NCI-H2227 (cell line): ENCODE results near the gene CISTR.
A peak's percentile ranks its signal among the peaks of the same experiment; 100 is the strongest.

Source experiments
- DNase-seq: peaks from one replicate; lab custom pipeline; 2025; ENCODE audit not compliant: unreplicated experiment; lab: John Stamatoyannopoulos, UW

The CISTR gene

DNA sequence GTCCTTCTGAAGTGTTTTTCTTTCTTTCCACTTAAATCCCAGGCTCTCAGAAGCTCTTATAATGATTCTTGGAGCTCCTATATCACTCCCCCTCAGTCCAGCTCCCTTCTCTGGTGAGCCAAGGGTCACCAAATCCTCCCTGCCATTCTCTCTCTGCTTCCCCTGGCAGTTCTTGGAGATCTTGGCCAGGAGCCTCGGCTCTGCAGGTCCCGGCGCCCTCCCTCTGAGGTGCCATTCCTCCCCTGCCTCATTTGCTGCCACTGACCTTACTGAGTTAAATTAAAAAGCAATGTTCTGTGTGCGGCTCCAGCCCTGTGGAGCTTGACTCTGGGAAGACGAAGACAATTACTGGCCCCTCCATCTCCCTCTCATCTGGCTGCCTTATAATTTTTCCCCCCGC is 7.0 kb downstream of the CISTR start:
- DNase-seq: peak; percentile 21

DNA sequence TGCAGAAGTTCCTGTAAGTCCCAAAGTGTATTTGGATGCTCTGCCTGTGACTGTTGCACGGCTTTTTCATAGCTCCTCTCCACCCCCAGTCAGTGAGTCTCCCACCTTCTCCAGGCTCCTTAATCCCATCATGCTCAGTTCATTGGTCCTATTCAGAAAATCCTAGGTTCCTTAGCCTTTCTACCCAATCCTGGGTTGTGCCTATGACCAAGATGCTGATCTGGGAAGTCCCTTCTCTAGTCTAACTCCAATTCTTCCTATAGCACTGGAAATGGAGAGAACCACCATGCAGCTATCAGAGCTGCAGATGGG is 7.7 kb downstream of the CISTR start:
- no peak for DNase-seq

DNA sequence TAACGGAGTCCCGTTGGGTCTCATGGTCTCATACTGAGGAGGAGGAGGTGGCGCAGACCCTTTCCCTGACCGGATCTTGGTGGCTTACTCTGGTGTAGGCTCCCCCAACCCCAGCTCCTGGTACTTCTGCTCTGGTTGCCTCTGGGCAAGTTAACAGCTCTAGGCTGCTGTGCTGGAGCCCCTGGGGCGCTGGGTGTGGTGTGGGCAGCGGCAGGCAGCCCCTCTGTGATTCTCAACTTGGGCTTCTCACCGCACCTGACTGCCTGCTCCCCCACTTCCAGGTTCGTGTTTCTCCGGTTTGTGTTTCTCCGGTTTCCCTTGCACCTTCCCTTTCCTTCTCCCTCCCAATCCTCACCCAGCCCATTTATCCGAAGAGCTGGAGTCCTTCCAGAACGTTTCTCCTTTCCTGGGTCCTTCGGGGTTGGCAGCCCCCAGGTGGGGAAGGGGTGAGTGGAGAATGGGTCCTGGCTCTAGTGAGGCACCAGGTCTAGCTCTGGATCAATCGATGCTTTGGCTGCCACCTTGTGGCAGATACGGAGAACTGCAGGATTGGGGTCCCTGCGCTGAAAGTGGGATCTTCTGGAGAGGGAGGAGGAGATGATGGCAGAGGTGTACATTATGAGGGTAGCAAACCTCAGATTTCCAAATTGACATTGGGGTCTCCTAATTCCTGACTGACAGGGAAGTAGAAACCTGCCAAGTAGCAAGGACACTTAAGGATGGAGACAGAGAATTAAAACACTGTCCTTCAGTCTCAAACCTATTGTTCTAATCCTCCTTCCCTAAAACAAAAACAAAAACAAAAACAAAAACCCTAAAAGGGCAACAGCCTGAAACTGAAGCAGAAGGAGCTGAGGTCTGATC is 8.3 kb downstream of the CISTR start:
- DNase-seq: peak; percentile 75

DNA sequence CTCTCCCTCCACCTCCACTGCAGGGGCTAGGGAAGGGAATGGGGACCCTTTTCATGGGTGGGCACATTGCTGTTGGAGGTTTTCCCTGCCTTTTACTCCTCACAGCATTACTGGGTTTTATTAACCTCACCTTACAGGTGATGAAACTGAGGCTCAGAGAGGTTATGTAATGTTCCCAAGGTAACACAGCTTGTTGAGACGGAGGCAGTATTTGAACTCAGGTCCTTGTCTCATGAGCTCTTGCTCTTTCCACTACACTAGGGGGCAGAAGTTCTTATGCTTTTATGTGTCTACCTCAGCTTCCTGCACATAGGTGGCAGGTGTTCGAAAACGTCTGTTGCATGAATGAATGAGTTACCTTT is 11.7 kb downstream of the CISTR start:
- DNase-seq: no peak

DNA sequence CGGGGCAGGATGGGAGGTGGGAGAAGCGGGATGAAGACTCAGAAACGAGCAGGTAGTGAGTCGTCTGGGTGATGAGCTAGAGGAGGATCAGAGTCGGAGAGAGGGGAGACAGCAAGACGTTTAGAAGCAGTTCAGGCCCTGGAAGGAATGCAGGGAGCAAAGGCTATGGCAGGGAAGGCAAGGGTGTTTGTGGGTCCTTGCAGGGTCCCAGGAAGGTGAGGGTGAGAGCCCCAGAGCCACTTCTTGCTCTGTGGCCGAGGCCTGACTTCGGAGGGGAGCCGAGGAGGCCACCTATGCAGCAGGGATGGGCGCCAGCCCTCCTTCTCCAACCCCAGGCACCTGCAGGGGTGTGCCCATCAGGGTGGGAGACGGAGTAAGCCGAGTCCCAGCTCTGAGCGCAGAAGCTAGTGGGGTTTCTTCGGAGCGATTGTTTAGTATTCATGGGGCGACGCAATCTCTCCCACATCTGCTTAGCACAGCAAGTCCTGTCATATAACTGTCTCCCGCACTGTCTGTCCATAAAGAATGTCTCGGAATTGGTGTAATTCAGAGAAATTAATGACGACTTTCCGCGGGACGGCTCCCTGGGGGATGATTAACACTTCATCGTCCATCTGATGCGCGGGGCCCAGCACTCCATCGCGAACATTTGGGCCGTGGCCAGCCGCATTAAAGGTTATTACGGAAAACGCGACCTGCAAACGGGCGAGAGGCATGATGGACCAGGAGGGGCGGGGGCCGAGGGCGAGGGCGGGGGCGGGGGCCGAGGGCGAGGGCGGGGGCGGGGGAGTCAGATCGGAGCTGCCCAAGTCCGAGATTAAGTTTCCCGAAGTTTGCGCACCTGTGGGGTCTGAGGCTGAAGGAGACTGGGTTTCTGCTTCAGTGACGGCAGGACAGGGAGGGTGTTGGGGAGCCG is 12.3 kb downstream of the CISTR start:
- DNase-seq: peak; percentile 41

DNA sequence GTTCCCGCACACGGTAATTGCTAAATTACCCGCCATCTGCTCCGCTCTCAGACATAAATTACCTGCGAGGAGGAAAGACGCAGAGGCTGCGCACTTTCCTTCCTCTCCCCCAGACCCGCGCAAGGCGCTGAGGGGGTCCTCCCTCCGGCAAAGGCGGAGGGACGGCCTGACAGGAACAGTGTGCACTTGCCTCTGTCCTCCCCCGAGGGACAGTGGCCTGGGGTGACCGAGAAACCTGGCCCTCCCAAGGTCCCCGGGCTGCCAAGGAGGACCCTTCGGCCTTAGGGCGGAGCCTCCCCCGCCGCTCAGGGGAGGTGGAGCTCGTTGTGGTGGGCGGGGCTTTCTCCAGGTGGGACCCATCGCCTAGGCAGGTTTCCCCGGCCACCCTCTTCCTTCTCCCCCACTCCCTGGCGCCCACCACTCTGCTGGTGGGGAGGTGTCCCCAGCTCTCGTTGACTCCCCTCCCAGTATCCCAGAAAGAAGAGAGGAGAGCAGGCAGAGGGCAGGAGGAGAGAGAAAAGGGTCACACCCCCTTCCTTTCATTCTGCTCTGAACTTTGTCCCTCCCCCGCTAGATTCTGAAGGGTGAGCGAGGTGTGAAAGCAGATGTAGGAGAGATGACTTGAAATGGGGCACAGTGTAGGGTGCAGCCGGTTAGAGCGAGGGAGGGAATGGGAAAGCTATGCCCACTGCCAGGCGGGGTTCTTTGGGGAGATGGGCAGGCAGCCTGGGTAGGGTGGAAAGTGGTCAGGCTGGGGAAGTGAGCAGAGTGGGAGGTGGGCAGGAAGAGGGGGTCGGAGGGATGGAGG is 13.2 kb downstream of the CISTR start:
- peak; percentile 72 for DNase-seq

DNA sequence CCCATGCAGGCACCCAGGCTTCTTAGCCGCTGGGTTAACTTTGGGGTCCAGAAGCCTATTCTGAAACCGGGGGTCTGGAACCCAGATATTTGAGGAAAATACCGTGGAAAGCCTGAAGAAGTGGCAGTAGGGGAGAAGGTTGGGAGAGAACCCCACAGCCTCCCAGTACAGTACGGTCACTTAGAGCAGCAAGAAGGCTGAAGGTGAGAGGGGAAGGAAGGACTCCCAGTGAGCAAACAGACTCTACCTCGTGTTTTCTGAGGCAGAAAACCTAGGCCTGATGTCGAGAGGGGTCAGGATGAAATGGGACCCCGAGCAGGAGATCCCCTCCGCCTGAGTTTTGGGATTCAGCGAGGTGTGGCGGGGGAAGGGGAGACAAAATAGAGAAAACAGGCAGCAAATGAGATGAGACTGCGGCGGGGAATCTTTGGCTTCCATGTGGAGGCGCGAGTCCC is 13.8 kb downstream of the CISTR start:
- no peak for DNase-seq

DNA sequence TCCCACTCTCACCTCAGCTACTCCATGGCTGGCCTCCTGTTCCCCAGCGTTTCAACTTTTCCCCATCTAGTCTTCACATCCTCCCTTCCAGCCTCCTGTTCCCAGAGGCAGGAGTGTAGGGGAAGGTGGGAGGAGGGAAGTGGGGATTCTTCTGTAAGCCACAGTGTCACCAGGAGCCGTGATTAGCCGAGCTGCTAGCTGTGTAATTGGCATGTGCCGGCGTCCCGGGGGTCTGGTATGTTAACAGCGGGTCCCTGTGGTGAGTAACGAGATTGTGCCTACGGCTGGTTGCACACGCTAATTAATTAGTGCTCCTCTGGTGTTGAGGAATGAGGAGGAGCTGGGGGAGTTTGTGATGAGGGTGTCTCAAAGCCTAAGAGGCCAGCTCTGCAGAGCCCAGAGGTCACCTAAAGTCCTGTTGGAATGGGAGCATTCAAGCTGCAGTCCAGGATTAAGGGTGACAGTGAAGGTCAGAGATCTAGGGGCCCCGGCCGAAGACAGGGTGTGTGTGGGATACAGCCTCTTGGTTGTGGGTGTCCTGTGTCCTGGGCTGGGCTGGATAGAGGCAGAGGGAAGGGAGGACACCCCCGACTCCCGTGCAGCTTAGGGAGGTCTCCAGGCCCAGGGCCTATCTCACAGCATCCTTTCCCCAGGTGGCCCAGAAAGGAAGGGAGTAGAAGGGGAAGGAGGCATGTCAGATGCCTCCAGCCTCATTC is 14.5 kb downstream of the CISTR start:
- no peak for DNase-seq

DNA sequence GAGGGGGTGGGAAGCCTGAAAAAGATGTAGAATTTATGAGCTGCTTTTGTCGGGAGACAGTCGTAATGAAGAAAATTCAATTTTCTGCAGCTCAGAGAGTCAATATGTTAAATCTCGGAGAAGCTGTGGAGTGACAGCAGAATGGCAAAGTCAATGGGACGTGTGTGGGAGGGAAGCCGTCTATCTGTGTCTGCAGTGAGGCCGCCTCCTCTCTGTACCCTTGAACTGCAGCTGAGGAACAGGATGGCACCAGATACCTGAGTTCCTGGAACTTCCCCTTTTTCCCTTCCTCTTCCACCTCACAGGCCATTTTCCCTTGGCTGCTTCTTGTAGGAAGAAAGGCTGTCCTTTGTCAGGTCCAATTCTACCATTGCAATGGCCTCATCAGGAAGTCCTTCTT is 15.2 kb downstream of the CISTR start:
- DNase-seq: no peak

DNA sequence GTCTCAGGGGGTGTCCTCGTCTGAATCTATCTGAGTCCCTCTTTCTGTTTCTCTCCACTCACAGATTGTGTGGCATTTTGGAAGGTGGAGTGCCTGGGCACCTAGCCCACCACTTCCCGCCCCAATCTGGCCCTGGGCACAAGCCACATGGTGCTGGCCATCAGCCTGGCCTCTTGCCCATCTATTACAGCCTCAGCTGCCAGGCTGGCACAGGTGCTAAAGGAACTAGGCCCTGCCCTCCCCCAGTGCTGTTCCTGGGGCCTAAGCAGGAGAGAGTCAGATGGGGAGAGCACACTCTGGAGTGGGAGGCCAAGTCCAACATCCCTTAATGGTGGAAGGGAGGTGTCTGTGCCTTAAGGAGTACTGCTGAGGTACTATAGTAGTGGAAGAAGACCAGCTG is 16.2 kb downstream of the CISTR start:
- DNase-seq: no peak

DNA sequence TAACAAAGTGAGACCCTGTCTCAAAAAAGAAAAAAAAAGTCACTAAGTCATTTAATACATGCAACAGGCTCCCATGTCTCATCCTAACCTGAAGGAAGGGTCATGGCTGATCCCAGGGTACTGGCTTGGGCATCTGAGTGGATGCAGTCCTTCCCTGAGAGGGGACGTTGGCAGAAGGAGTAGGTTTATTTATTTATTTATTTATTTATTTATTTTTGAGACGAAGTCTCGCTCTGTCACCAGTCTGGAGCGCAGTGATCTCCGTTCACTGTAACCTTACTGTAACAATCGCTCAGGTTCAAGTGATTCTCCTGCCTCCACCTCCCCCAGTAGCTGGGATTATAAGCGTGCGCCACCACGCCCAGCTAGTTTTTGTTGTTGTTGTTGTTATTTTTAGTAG is 17.4 kb downstream of the CISTR start:
- no peak for DNase-seq

DNA sequence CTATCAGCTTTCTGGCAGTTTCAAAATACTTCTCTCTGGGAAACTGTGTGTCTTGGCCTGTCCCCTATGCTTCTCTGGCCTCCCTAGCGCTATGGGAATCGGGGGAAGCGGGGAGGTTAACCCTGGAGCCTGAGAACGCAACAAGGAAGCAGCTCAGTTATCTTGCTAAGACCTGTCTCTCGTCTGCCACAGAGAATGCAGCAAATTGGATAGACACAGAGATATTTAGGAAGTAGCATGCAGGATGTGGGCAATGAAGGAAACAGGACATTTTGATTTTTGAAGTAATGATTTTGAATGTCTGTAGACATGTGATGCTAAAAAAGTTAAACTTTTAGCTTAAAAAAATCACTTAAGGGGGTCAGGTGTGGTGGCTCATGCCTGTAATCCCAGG is 18.0 kb downstream of the CISTR start:
- no peak for DNase-seq

DNA sequence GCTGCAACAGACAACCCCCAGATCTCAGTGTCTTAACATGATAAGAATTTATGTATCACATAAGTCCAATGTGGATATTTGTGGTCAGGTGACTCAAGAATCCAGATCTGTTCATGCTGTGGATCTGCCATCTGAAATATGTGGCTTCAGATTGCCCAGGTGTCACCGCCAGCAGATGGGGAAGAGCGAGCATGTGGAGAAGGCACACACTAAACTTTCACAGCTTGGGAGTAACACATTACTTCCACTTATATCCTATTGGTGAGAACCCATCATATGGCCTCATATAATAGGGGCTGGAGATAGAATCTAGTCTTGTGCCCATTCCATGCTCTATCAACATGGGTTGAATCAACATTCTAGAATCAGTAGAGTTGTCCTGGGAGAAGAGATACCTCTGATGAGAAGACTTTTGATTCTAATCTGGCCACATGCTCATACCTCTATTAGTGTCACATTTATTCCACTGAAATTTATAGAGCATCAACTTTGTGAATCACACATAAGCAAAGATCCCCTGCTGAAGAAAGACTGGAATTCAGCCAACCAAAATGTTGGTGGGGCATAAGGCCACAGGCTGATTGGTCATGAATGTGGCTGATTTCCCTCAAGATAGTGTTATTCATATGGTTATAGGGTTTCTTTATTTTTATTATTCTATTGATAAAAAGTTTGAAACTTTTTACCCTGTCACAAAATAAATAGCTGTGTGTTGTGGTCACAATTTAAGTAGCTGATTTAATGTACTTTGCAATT is 18.6 kb downstream of the CISTR start:
- no peak for DNase-seq

DNA sequence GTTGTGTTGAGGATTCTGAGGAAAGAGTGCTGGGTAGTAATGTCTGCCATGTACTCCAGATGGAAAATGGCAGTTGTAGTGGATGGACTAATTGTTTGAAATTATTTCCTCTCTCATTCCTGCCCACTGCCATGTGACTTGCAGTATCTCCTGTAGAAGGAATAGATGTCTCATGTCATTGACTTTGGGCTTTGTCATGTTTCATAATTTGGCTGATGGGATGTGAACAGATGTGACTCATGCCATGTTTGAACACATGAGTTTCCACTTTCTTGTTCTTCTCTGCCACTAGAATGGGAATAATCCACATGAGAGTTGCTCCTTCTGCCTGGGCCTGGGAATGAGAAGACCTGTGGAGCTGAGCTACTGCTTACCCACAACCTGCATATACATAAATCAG is 22.1 kb downstream of the CISTR start:
- no peak for DNase-seq

DNA sequence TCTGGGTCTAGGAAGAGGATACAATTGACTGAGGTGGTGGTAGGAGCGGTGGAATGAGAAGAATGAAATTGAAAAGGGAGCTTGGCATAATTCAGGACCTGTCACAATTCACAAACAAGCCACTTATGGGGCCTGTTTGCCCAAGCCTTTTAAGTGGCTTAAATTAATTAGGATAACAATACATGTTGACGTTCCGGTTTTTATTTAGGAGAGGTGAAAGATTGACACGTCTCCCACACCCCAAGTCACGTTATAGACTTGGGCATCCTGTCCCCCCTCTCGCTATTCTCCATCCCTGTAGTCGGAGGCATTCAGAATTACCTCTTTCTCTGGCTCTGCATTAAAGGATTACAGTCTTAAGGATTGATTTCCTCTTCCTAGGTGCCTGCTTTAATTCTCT is 23.6 kb downstream of the CISTR start:
- DNase-seq: no peak

DNA sequence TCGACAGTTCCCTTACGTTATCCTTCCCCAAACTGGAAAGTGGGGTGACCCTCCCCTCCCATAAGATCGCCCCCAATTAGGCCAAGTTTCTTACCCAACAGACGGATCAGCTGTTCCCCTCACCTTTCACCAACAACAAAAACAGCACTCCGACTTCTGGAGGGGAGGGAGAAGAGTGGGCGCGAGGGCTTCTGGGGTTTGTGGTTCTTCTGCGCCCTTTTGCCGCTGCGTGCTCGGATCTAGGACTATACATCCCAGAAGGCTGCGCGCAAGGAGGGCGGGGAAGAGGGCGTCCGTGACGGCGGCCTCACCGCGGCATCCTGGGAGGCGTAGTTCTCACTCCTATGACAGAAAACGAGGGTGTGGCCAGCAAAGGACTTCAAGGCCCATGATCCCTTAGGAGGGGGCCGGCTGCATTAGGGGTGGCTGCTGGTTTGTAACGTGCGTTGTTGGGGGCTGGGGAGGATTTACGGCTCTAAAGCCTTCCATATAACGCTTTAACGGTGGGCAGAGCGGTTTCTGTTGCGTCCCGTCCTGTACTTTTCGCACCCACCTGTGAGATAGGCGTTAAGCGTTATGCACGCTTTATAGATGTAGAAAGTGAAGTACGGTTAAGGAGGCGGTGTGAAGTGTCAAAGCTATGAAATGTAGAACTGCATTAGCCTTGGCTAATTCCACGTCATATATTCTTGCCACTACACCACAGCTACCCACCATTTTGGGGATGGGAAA is 24.3 kb downstream of the CISTR start, which contains the start of gene CALCOCO1:
Gene CALCOCO1 (minus strand): TSS at position 143 of the 732 bp plus-strand sequence. CDS start 2,210 bp downstream, outside the sequence.
- DNase-seq: peak; percentile 96

DNA sequence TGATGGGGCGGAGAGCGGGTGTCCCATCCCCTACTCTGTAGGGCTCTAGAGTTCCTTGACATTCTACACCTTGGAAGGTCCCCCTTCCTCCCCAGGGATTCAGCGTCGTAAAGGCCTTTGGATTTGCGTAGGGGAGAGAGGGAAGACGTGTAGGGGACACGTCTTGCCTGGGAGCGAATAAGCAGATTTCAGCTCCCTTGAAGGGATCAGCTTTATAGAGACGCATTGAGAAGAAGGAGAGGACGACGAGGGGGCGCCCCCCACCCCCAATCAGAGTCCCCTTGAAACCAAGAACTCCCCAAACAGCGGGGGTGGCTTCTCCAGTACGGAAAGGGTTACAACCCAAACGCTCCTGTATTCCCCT is 24.9 kb downstream of the CISTR start:
- DNase-seq: no peak

DNA sequence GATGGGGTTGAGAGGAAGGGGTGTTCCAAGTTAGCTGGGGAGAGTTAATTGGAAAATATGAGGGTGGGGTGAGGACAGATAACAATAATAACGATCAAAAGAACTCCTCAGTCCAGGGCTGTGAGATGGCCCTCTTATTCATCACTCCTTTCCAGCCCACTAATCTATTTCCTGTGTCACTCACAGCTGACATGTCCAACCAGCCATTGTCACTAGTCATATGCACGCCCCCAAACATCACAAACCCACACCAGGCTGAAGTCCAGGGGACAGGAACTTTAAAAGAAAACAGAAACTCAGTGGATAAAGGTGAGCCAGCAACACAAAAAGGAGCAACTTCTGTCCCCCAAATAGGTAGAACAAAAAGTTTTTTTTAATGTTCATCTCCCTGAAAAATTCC is 25.4 kb downstream of the CISTR start:
- no peak for DNase-seq

DNA sequence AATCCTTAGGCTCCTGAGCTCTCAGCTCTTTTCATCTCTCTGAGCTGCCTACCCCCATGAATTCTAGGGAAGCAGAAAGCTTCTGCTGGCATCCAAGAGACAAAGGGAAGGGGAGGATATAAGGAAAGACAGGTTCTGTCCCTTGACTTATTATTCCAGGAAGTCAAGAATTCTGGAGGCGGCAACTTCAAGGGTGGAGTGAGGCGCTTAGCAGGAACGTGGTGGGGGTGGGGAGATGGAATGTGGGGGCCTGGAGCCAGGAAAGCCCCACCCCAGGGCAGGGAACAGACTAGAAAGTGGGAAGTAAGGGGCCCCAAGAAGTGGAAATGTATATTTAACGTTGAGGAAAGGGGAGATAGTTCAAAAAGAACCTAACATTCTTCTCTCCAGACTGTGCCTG is 26.0 kb downstream of the CISTR start:
- no peak for DNase-seq
